Heart right ventricle (tissue), 16 donors: ENCODE results near the gene ENSA. TPM values are rescaled to one million over a fixed set of nuclear protein-coding genes. Genes with fewer than 3 reads are reported as not detected.
"Not testable (repeated sequence)": the region's sequence is repeated elsewhere in the genome, so short reads cannot be mapped to it uniquely, and the experiment has no call there.

Experiments
- ATAC-seq, 8 donors: fragments of 200-7000 bp; cut with Tn5 transposase; one replicate each; pipeline ENCODE4 v1.9.1; 2020; ENCODE audit warnings: mild to moderate bottlenecking in 8 of 8, moderate library complexity in 8 of 8, moderate number of reproducible peaks in 1 of 8
- DNase-seq, 2 donors: peaks; one replicate each; pipeline ENCODE4 v3.0.0-alpha.2; 2020
- H3K27ac ChIP-seq, 10 donors: fragments of 200-600 bp; sonication (generic) in 2 of 10; one replicate each; pipeline versions ENCODE4 v1.5.0 to v1.8.0; 2020 to 2022; ENCODE audit warnings: mild to moderate bottlenecking in 3 of 10
- H3K27me3 ChIP-seq, 7 donors: fragments of 200-600 bp; one replicate each; pipeline ENCODE4 v1.8.0; 2021 to 2022; ENCODE audit warnings: mild to moderate bottlenecking in 2 of 7
- H3K36me3 ChIP-seq, 9 donors: fragments of 200-600 bp; sonication (generic) in 1 of 9; one replicate each; pipeline versions ENCODE4 v1.5.0 to v1.8.0; 2020 to 2022; ENCODE audit warnings: mild to moderate bottlenecking in 2 of 9
- H3K4me1 ChIP-seq, 9 donors: fragments of 200-600 bp; sonication (generic) in 1 of 9; one replicate each; pipeline versions ENCODE4 v1.5.0 to v1.8.0; 2020 to 2022; ENCODE audit warnings: mild to moderate bottlenecking in 4 of 9
- H3K4me3 ChIP-seq, 10 donors: fragments of 200-600 bp; sonication (generic) in 2 of 10; one replicate each; pipeline versions ENCODE4 v1.5.0 to v1.8.0; 2020 to 2022; ENCODE audit warnings: mild to moderate bottlenecking in 7 of 10, moderate library complexity in 2 of 10
- H3K9me3 ChIP-seq, 11 donors: fragments of 200-600 bp in 10 of 11; sonication (generic) in 2 of 11; one replicate each; pipeline versions ENCODE4 v1.5.0 to v1.8.0; 2013 to 2022; ENCODE audit warnings: mild to moderate bottlenecking in 2 of 11, control low read depth in 1 of 11, moderate library complexity in 1 of 11
- CTCF ChIP-seq, 9 donors: fragments of 200-600 bp; sonication (generic) in 2 of 9; IDR thresholded peaks; one replicate each; pipeline versions ENCODE4 v1.5.0 to v1.8.0; 2021 to 2022; ENCODE audit warnings: antibody characterized with exemption in 9 of 9, mild to moderate bottlenecking in 5 of 9, moderate library complexity in 1 of 9
- WGBS, 2 donors: extraction: QIAGEN DNeasy Blood & Tissue Kit; methylation state at CpG; one replicate each; pipeline ENCODE4 v1.1.7; 2013; ENCODE audit warnings: inconsistent platforms in 1 of 2; 5-methylcytosine and 5-hydroxymethylcytosine counted together
- intact Hi-C, 10 donors: fragments of 100-400 bp; cut with DNase I; formaldehyde crosslinking; loops; one replicate each; pipeline versions ENCODE4 v1.11.1 to v1.14.2; 2022
- polyA plus RNA-seq, 2 donors: library from polyadenylated mRNA; stranded (reverse); fragments of 200-250 nt; gene quantifications; one replicate each; pipeline ENCODE4 v1.2.3, GENCODE V29; 2013
- total RNA-seq, 10 donors: library from RNA; stranded (reverse); fragmentation: NEBNext Ultra II Directional in 3 of 10; extraction: Animal tissue kit (Norgen Biotek cat#: 25700) in 3 of 10; gene quantifications; one replicate each; pipeline versions ENCODE4 v1.2.1 to v1.2.4, GENCODE V29; 2021 to 2023
- donor health status: Arrhythmogenic right ventricular cardiomyopathy.
- donor health status: ischemic (EF 13 %, LVEDD 7.1; RV severe dilation, severe dysfunction).
- donor health status: healthy with polysubstance abuse.
- donor health status: DM: no; HTN: yes; CAD: no.
- donor health status: DM: no; HTN: no; CAD: no.
- donor health status: ischemic (EF 25% LVEDD 6.9; RV normal size, moderate dysfunction).
- donor health status: ischemic (EF 25% LVEDD 5.7; RV mildly dilated, moderate dysfunction).
- donor health status: healthy.
- donor health status: DM: yes; HTN: yes; CAD: no.
- donor health status: Ischemic cardiomyopathy.
- donor health status: ischemic (EF 35%, LVEDD 5.7; RV mildly dilated, moderate dysfunction).
- donor health status: nonischemic (EF 11% LVEDD 7.7; RV severe dilation, severe dysfunction).
- donor health status: DM: yes; HTN: yes; CAD: no.
- donor health status: PGD.
- donor health status: ischemic (EF 29% LVEDD 5.4; RV normal size, mild dysfunction).
- donor health status: nonischemic (EF 23%, LVEDD 6.1; RV moderate dilation, normal function).

The ENSA gene
- total and polyA plus RNA-seq, 12 donors, result 66.7 to 148 (median 129) TPM

DNA sequence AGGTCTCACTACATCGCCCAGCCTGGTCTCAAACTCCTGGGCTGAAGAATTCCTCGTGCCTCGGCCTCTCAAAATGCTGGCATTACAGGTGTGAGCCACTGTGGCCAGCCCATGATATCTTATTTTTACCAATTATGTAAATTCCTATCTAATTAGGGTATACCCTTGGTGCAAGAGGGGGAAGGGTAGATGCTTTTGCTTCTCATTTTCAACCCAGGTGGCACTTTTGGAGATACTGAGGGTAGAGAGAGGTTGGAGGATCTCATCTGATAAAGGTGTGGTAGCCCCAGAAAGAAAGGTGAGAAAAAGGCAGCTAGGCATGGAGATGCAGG, 17.4 kb downstream of the ENSA start:
- no peak for DNase-seq
- intact Hi-C loops, result loop anchor here in 2 of 10 donors (2.0 to 5.0 kb wide), 3 partner anchors 33 to 51 kb away; partner anchors contain the start of gene MCL1 (in 2 of the 2)
- TF ChIP-seq CTCF (IDR thresholded peaks at IDR 0.05), result no peak
- peak overlapping the region in 2 of 10 donors; percentile 10 to 20 for H3K4me3 ChIP-seq
- H3K9me3 ChIP-seq, result no peaks in the 10 kb centered on the region
- peaks cover 0 to 28% (median 9%) of the 10 kb centered on the region in 9 donors for H3K36me3 ChIP-seq
- peaks cover 9 to 78% (median 53%) of the 10 kb centered on the region in 9 donors for H3K4me1 ChIP-seq
- H3K27ac ChIP-seq, result peak overlapping the region; percentile 68 to 96 (median 84)
- no peak for ATAC-seq
- H3K27me3 ChIP-seq, result no peaks in the 10 kb centered on the region
- WGBS, 2 donors, result 98% methylated on average over 3 of the region's 3 CpGs

- peaks cover 9 to 68% (median 53%) of the 10 kb centered on the region in 9 donors for H3K4me1 ChIP-seq
- TF ChIP-seq CTCF (IDR thresholded peaks at IDR 0.05), result no peak
- ATAC-seq, result no peak
- peak overlapping the region; percentile 68 to 96 (median 84) for H3K27ac ChIP-seq
- no peak overlapping the region for H3K4me3 ChIP-seq
- H3K9me3 ChIP-seq, result no peaks in the 10 kb centered on the region
- H3K36me3 ChIP-seq, result peaks cover 0 to 15% (median 4%) of the 10 kb centered on the region in 9 donors
- no peak for DNase-seq
- WGBS, 2 donors, result 97 to 98% methylated on average over 4 of the region's 4 CpGs
- intact Hi-C loops, result loop anchor here in 1 of 10 donors (5.0 kb wide), 1 partner anchor 33 kb away; the partner anchor contains the start of gene MCL1
- H3K27me3 ChIP-seq, result no peaks in the 10 kb centered on the region
Observed at GRCh38 chr1:150610576-150610975, 18.8 kb downstream of the ENSA start.

GRCh38 chr1:150609732-150610131, 19.7 kb downstream of the ENSA start:
- WGBS, 2 donors, result 30 to 34% methylated on average over 2 of the region's 2 CpGs
- intact Hi-C loops, result loop anchor here in 1 of 10 donors (5.0 kb wide), 1 partner anchor 32 kb away; the partner anchor contains the start of gene MCL1
- Histone ChIP-seq H3K9me3 (no peaks in the 10 kb centered on the region), H3K27ac (peak overlapping the region; percentile 7 to 96 (median 84)), H3K27me3 (no peaks in the 10 kb centered on the region), H3K4me1 (peaks cover 9 to 68% (median 54%) of the 10 kb centered on the region in 9 donors), H3K36me3 (peaks cover 0 to 10% (median 0%) of the 10 kb centered on the region in 9 donors), H3K4me3 (no peak overlapping the region)
- no peak for TF ChIP-seq CTCF (IDR thresholded peaks at IDR 0.05)
- DNase-seq (no peak), ATAC-seq (no peak)

DNA sequence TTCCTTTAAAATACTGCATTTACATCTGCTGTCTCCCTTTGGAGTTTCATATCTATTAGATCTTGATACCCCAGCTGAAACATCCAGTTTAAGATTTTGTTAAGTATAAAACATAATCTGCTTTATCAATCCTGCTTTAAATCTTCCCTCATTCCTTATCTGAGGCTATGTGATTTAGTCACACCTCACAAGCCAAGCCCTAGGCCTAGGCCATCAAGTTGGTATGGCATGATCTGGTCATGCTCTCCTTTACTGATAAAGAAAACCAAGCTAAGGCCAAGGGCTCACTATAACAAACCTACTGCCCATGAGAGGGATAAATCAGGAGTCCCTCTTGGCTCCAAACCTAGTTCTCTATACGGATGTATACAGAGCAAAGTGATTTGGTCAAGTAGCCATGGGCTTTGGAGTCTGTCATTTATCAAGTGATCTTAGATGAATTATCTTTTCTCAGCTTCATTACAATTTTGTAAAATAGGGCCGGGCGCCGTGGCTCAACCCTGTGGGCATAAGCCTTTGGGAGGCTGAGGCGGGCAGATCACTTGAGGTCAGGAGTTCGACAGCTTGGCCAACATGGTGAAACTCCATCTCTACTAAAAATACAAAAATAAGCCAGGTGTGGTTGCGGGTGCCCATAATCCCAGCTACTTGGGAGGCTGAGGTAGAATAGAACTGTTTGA, 22.8 kb downstream of the ENSA start:
- peaks cover 5 to 51% (median 32%) of the 10 kb centered on the region in 9 donors for H3K4me1 ChIP-seq
- H3K4me3 ChIP-seq, result no peak overlapping the region
- DNase-seq, result no peak
- no peaks in the 10 kb centered on the region for H3K27me3 ChIP-seq
- TF ChIP-seq CTCF (IDR thresholded peaks at IDR 0.05), result no peak
- H3K27ac ChIP-seq, result peak overlapping the region in 1 of 10 donors; percentile 90
- intact Hi-C loops, result no loop called here
- WGBS, 2 donors, result 97 to 98% methylated on average over 7 of the region's 7 CpGs
- no peak for ATAC-seq
- H3K36me3 ChIP-seq, result peaks cover 0 to 10% (median 0%) of the 10 kb centered on the region in 9 donors
- H3K9me3 ChIP-seq, result no peaks in the 10 kb centered on the region

- peaks cover 0 to 42% (median 22%) of the 10 kb centered on the region in 9 donors for H3K4me1 ChIP-seq
- H3K27ac ChIP-seq, result peak overlapping the region in 7 of 10 donors; percentile 77 to 90 (median 82)
- intact Hi-C loops, result loop anchor here in 1 of 10 donors (2.0 kb wide), 1 partner anchor 25 kb away; no protein-coding TSS in a partner anchor
- WGBS, 2 donors, result 98 to 99% methylated on average over 3 of the region's 3 CpGs
- H3K36me3 ChIP-seq, result peaks cover 0 to 14% (median 0%) of the 10 kb centered on the region in 9 donors
- H3K27me3 ChIP-seq, H3K9me3 ChIP-seq, H3K4me3 ChIP-seq, ATAC-seq, DNase-seq: not testable (repeated sequence)
Observed at GRCh38 chr1:150605451-150605731, 24.0 kb downstream of the ENSA start.
